ENCODE results near the gene HAGH. TPM values are rescaled to one million over a fixed set of nuclear protein-coding genes. Genes with fewer than 3 reads are reported as not detected.
A peak's percentile ranks its signal among the peaks of the same experiment; 100 is the strongest.

HAGH gene
- total and polyA plus RNA-seq, 10 of the 15 experiments (the other 5 are each of a cell fraction or from before 2014, with no cell fraction given) = 2.0 to 50.1 (median 22.4) TPM

DNA sequence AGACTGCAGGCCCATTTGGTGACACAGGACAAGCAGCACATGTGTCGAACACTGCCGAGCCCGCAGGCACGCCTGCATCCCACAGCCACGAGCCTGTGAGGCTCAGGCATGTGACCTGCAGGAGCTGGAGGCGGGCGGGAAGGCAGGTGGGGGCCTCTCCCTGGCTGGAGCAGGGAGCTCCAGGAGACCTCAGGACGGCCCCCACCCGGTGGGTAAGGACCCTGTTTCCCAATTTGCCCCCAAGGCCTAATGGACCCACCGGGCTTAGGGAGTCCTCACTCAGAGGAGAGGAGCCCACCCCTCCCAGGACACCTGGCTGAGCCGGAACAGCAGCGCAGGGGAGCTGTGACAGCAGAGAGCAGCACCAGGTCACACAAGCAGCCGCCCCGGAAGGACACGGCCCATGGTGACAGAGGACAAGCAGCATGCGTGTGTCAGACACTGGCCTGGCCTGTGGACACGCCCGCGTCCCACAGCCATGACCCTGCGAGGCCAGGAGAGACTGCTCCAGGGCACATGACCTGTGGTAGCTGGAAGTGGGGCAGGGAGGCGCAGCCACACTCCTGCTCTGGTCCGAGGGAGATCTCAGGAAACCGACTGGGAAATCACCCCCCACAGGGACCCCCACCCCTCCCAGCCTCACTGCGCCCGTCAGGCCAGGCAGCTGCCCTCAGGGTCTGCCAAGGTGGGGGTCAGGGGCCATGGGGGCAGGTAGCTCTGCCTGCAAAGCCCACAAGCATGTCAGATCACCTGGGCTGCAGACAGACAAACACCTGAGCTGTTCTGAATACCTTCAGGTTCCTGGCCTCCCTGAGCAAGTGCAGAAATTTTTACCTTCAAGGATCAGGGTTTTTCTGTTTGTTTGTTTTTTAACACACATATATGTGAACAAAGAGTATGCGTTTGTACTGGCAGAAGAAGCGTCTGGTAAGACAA is 46.6 kb downstream of the HAGH start:
- Histone ChIP-seq H3K4me1 (ENCODE audit: control insufficient read depth, insufficient read depth, low read length) (peaks cover 6% of the 10 kb centered on the region; the same call in 1 of the 2 replicates), H3K4me2 (ENCODE audit: control insufficient read depth, insufficient read depth) (no peak overlapping the region), H3K36me3 (ENCODE audit: control insufficient read depth in 2 of 2, insufficient read depth in 2 of 2, low read length in 1 of 2) (peaks cover 5 to 8% of the 10 kb centered on the region in 2 experiments; a peak in 3 of 4 replicates), H3K4me3 (no peak overlapping the region), H3K79me2 (ENCODE audit: control insufficient read depth, insufficient read depth, low read length) (peaks cover 11% of the 10 kb centered on the region), H4K20me1 (ENCODE audit: control insufficient read depth, insufficient read depth) (no peaks in the 10 kb centered on the region), H3K9me3 (replicated peaks; ENCODE audit: control insufficient read depth, insufficient read depth, low read length) (no peaks in the 10 kb centered on the region), H2AFZ (ENCODE audit: control insufficient read depth, low read depth, low read length) (no peak overlapping the region), H3K27ac (ENCODE audit: control insufficient read depth, insufficient read depth) (no peak overlapping the region), H3K9ac (ENCODE audit: control insufficient read depth, insufficient read depth, low read length) (no peak overlapping the region), H3K27me3 (replicated peaks in 1 of 2; ENCODE audit: control insufficient read depth in 2 of 2, insufficient read depth in 2 of 2, low read length in 1 of 2) (no peaks in the 10 kb centered on the region)
- intact Hi-C loops (cut with micrococcal nuclease; ENCODE audit: unreplicated experiment) = no loop called here
- ATAC-seq = no peak
- no peak for TF ChIP-seq CHD4 (IDR thresholded peaks at IDR 0.05)
- TF ChIP-seq POLR2A (IDR thresholded peaks at IDR 0.05; ENCODE audit: low read depth, low read length) = peak; percentile 74
- TF ChIP-seq RB1 (IDR thresholded peaks at IDR 0.05; ENCODE audit: borderline replicate concordance) = no peak
- TF ChIP-seq POLR2AphosphoS2 (IDR thresholded peaks at IDR 0.05; ENCODE audit: low read depth, low read length) = 0 out of 2 replicates have a peak, but pooled peaks have one; percentile 11
- TF ChIP-seq EP300 (IDR thresholded peaks at IDR 0.05; ENCODE audit: borderline replicate concordance in 1 of 2, control insufficient read depth in 1 of 2, low read depth in 2 of 2, low read length in 2 of 2) = no peak
- ChIA-PET CTCF (no interaction called here), POLR2A (interaction anchor here (0.7 to 1.2 kb wide), 2 partner anchors 74 to 78 kb away, joined by 3 read pairs; partner anchors contain the start of gene MAPK8IP3), RAD21 (ENCODE audit: unreplicated experiment) (interaction anchor here (0.6 kb wide), 1 partner anchor 307 kb away, joined by 3 read pairs; no protein-coding TSS in a partner anchor), SMC1A (ENCODE audit: uncharacterized antibody, unreplicated experiment) (no interaction called here)
- WGBS (ENCODE audit: insufficient coverage, insufficient replicate concordance, low lambda C conversion rate, missing lambda C conversion rate) = 89% methylated on average over 26 of the region's 27 CpGs
- DNase-seq (ENCODE audit: low read depth, low spot score) = no peak
- in situ Hi-C loops (cut with MboI) = no loop called here
- no peak for FAIRE-seq
- BruUV-seq (replicated peaks) = no TSS peak

DNA sequence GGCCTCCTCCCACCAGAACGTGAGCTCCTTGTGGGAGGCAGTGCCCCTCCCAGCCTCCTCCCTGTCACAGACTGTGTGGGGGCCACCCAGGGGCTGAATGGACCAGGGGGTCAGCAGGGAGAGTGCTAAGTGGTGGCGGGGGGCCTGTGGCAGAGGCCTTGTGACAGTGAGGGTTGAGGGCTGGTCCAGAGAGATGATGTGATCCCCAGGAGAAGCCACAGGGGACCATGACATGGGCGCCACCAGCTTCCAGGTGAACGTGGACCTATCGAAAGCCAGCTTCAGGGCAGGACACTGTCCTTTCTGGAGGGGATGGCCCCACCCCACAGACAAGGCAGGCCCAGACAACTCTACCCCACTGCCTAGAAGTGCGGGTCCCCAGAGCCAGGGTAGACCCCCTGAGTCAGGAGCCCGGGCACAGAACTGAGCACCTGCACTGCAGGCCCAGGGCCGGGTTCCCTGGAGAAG is 47.4 kb downstream of the HAGH start:
- no peak overlapping the region for H3K4me2 ChIP-seq (ENCODE audit: control insufficient read depth, insufficient read depth)
- RAD21 ChIA-PET (ENCODE audit: unreplicated experiment) = interaction anchor here (0.6 kb wide), 1 partner anchor 306 kb away, joined by 3 read pairs; no protein-coding TSS in a partner anchor
- H3K27ac ChIP-seq (ENCODE audit: control insufficient read depth, insufficient read depth) = no peak overlapping the region
- ATAC-seq (no peak), FAIRE-seq (no peak), DNase-seq (ENCODE audit: low read depth, low spot score) (no peak)
- no TSS peak for BruUV-seq (replicated peaks)
- intact Hi-C loops (cut with micrococcal nuclease; ENCODE audit: unreplicated experiment) = no loop called here
- peaks cover 12% of the 10 kb centered on the region for H3K4me1 ChIP-seq (ENCODE audit: control insufficient read depth, insufficient read depth, low read length)
- H3K9me3 ChIP-seq (replicated peaks; ENCODE audit: control insufficient read depth, insufficient read depth, low read length) = no peaks in the 10 kb centered on the region
- H2AFZ ChIP-seq (ENCODE audit: control insufficient read depth, low read depth, low read length) = no peak overlapping the region
- H3K36me3 ChIP-seq (ENCODE audit: control insufficient read depth in 2 of 2, insufficient read depth in 2 of 2, low read length in 1 of 2) = peaks cover 3 to 8% of the 10 kb centered on the region in 2 experiments; a peak in 3 of 4 replicates
- CTCF ChIA-PET = no interaction called here
- no peaks in the 10 kb centered on the region for H3K27me3 ChIP-seq (replicated peaks in 1 of 2; ENCODE audit: control insufficient read depth in 2 of 2, insufficient read depth in 2 of 2, low read length in 1 of 2)
- H4K20me1 ChIP-seq (ENCODE audit: control insufficient read depth, insufficient read depth) = no peaks in the 10 kb centered on the region
- in situ Hi-C loops (cut with MboI) = no loop called here
- H3K4me3 ChIP-seq = no peak overlapping the region
- WGBS (ENCODE audit: insufficient coverage, insufficient replicate concordance, low lambda C conversion rate, missing lambda C conversion rate) = 73% methylated on average over 7 of the region's 8 CpGs
- POLR2A ChIA-PET = interaction anchor here (1.2 kb wide), 1 partner anchor 74 kb away, joined by 3 read pairs; the partner anchor contains the start of gene MAPK8IP3
- SMC1A ChIA-PET (ENCODE audit: uncharacterized antibody, unreplicated experiment) = no interaction called here
- H3K79me2 ChIP-seq (ENCODE audit: control insufficient read depth, insufficient read depth, low read length) = peaks cover 14% of the 10 kb centered on the region
- H3K9ac ChIP-seq (ENCODE audit: control insufficient read depth, insufficient read depth, low read length) = no peak overlapping the region
- TF ChIP-seq ASH2L (IDR thresholded peaks at IDR 0.05; ENCODE audit: borderline replicate concordance, low read depth) = no peak
- no peak for TF ChIP-seq SPI1 (IDR thresholded peaks at IDR 0.05; ENCODE audit: borderline replicate concordance, insufficient read depth, low read depth, low read length)
- TF ChIP-seq ZNF622 (IDR thresholded peaks at IDR 0.05) = no peak
- TF ChIP-seq RELA (IDR thresholded peaks at IDR 0.05; ENCODE audit: borderline replicate concordance, partially characterized antibody) = no peak
- no peak for TF ChIP-seq SREBF1 (IDR thresholded peaks at IDR 0.05; ENCODE audit: low read length)
- TF ChIP-seq HDGF (IDR thresholded peaks at IDR 0.05) = no peak
- no peak for TF ChIP-seq CHD2 (IDR thresholded peaks at IDR 0.05; ENCODE audit: borderline replicate concordance, low read depth, low read length)
- no peak for TF ChIP-seq KAT2A (conservative IDR thresholded peaks at IDR 0.05; ENCODE audit: control insufficient read depth, low read depth, low read length)
- TF ChIP-seq SMAD5 (IDR thresholded peaks at IDR 0.05; ENCODE audit: low read depth) = no peak
